ENCODE data around the gene TIMP3.

TIMP3 gene

GRCh38 chr22:32837803-32838202, 36.3 kb downstream of the TIMP3 start:
- H3K79me2 ChIP-seq (ENCODE audit: insufficient read depth, low read length) = no peaks in the 10 kb centered on the region
- no peak overlapping the region for H3K4me2 ChIP-seq (ENCODE audit: low read depth, low read length, poor library complexity, severe bottlenecking)
- no peaks in the 10 kb centered on the region for H4K20me1 ChIP-seq (ENCODE audit: insufficient read depth, low read length, poor library complexity, severe bottlenecking)
- H3F3A ChIP-seq (ENCODE audit: low read depth) = no peaks in the 10 kb centered on the region
- no peaks in the 10 kb centered on the region for H3K9me3 ChIP-seq (ENCODE audit: insufficient read depth, low read depth, low read length)
- H3K9me2 ChIP-seq (replicated peaks; ENCODE audit: low read depth, low read length) = no peaks in the 10 kb centered on the region
- no peak overlapping the region for H3K9ac ChIP-seq (ENCODE audit: low read depth, low read length, poor library complexity, severe bottlenecking)
- H3K4me3 ChIP-seq (ENCODE audit: low read length, poor library complexity, severe bottlenecking) = no peak overlapping the region
- no peak overlapping the region for H2AFZ ChIP-seq (ENCODE audit: low read length)
- H3K27me3 ChIP-seq (ENCODE audit: insufficient read depth, low read length, poor library complexity, severe bottlenecking) = no peaks in the 10 kb centered on the region
- no peaks in the 10 kb centered on the region for H3K4me1 ChIP-seq (ENCODE audit: insufficient read depth, low read length, poor library complexity, severe bottlenecking)
- TF ChIP-seq, protein P1, sequence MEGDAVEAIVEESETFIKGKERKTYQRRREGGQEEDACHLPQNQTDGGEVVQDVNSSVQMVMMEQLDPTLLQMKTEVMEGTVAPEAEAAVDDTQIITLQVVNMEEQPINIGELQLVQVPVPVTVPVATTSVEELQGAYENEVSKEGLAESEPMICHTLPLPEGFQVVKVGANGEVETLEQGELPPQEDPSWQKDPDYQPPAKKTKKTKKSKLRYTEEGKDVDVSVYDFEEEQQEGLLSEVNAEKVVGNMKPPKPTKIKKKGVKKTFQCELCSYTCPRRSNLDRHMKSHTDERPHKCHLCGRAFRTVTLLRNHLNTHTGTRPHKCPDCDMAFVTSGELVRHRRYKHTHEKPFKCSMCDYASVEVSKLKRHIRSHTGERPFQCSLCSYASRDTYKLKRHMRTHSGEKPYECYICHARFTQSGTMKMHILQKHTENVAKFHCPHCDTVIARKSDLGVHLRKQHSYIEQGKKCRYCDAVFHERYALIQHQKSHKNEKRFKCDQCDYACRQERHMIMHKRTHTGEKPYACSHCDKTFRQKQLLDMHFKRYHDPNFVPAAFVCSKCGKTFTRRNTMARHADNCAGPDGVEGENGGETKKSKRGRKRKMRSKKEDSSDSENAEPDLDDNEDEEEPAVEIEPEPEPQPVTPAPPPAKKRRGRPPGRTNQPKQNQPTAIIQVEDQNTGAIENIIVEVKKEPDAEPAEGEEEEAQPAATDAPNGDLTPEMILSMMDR (conservative IDR thresholded peaks at IDR 0.05; ENCODE audit: low read length) = no peak
- TF ChIP-seq EZH2phosphoT487 (IDR thresholded peaks at IDR 0.05; ENCODE audit: borderline replicate concordance) = no peak
- no peaks in the 10 kb centered on the region for H3K36me3 ChIP-seq (ENCODE audit: insufficient read depth, low read length)

DNA sequence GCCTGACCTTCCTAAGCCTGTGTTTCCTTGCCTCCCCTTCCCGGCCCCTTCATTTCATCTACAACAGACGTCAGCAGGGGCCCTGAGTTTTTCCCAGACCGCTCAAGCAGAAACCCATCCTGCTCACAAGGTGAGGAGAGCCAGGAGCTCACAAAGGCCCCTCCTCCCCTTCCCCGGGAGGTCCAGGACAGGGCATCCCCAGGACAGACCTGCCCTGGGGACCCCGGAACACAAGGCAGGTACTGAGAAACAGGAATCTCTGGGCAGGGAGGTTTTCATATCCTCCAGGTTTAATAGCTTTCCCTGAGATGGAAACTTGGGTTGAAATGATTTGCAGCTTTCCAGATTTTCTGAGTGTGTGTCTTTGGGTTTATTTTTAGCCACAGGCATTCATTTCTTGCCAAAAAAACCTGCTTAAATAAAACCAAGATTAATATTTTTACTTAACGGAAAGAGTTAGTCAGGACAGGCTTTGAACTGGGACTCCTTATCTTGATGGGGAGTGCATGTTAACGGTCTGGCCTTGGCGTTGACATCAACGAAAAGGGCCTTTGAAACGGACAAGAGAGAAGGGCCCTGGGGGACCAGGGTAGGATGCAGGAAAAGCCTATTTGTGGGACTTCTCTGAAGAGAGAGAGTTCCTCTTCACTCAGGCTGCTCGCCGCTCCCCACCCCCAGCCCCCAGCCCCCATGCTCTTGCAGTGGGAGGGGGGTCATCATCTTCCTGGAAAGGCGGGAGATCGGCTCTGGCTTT, 38.5 kb downstream of the TIMP3 start:
- no peaks in the 10 kb centered on the region for H3K9me3 ChIP-seq (ENCODE audit: insufficient read depth, low read depth, low read length)
- H4K20me1 ChIP-seq (ENCODE audit: insufficient read depth, low read length, poor library complexity, severe bottlenecking) = no peaks in the 10 kb centered on the region
- H3K4me3 ChIP-seq (ENCODE audit: low read length, poor library complexity, severe bottlenecking) = no peak overlapping the region
- no peak overlapping the region for H2AFZ ChIP-seq (ENCODE audit: low read length)
- H3K36me3 ChIP-seq (ENCODE audit: insufficient read depth, low read length) = no peaks in the 10 kb centered on the region
- H3K9me2 ChIP-seq (replicated peaks; ENCODE audit: low read depth, low read length) = no peaks in the 10 kb centered on the region
- TF ChIP-seq, protein P1 (conservative IDR thresholded peaks at IDR 0.05; ENCODE audit: low read length) = no peak
- no peak for TF ChIP-seq EZH2phosphoT487 (IDR thresholded peaks at IDR 0.05; ENCODE audit: borderline replicate concordance)
- no peaks in the 10 kb centered on the region for H3F3A ChIP-seq (ENCODE audit: low read depth)
- H3K4me1 ChIP-seq (ENCODE audit: insufficient read depth, low read length, poor library complexity, severe bottlenecking) = no peaks in the 10 kb centered on the region
- no peaks in the 10 kb centered on the region for H3K79me2 ChIP-seq (ENCODE audit: insufficient read depth, low read length)
- H3K4me2 ChIP-seq (ENCODE audit: low read depth, low read length, poor library complexity, severe bottlenecking) = no peak overlapping the region
- no peaks in the 10 kb centered on the region for H3K27me3 ChIP-seq (ENCODE audit: insufficient read depth, low read length, poor library complexity, severe bottlenecking)
- H3K9ac ChIP-seq (ENCODE audit: low read depth, low read length, poor library complexity, severe bottlenecking) = no peak overlapping the region

DNA sequence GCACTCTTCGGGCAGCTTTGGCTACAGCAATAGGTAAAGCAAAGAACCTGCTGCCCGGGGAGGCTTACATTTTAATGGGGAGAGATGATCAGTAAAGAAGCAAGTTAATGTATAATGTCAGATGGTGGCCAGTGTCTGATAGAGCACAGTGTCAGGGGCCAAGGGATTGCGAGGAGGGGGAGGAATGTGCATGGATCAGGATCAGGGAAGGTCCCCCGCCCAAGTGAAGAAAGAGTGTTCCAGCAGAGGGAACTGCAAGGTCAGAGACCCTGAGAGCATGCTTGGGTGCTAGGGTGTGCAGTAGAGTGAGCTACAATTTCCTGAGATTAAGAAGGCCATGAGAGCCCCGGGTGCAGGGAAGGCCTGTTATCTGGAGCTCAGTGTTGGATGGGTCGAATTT, 39.7 kb downstream of the TIMP3 start:
- Histone ChIP-seq H3K4me3 (ENCODE audit: low read length, poor library complexity, severe bottlenecking) (no peak overlapping the region), H4K20me1 (ENCODE audit: insufficient read depth, low read length, poor library complexity, severe bottlenecking) (no peaks in the 10 kb centered on the region), H3K4me1 (ENCODE audit: insufficient read depth, low read length, poor library complexity, severe bottlenecking) (no peaks in the 10 kb centered on the region), H2AFZ (ENCODE audit: low read length) (no peak overlapping the region), H3K9me2 (replicated peaks; ENCODE audit: low read depth, low read length) (no peaks in the 10 kb centered on the region), H3K27me3 (ENCODE audit: insufficient read depth, low read length, poor library complexity, severe bottlenecking) (no peaks in the 10 kb centered on the region), H3K9ac (ENCODE audit: low read depth, low read length, poor library complexity, severe bottlenecking) (no peak overlapping the region), H3K79me2 (ENCODE audit: insufficient read depth, low read length) (no peaks in the 10 kb centered on the region), H3F3A (ENCODE audit: low read depth) (no peaks in the 10 kb centered on the region), H3K9me3 (ENCODE audit: insufficient read depth, low read depth, low read length) (no peaks in the 10 kb centered on the region), H3K4me2 (ENCODE audit: low read depth, low read length, poor library complexity, severe bottlenecking) (no peak overlapping the region), H3K36me3 (ENCODE audit: insufficient read depth, low read length) (no peaks in the 10 kb centered on the region)
- TF ChIP-seq, protein P1 (conservative IDR thresholded peaks at IDR 0.05; ENCODE audit: low read length) = no peak
- TF ChIP-seq EZH2phosphoT487 (IDR thresholded peaks at IDR 0.05; ENCODE audit: borderline replicate concordance) = no peak
